Ascending aorta (tissue), 2 donors: ENCODE measurements around the gene PCDHGC5. TPM values are rescaled to one million over a fixed set of nuclear protein-coding genes. Genes with fewer than 3 reads are reported as not detected.

ENCODE experiments used
- DNase-seq, 2 donors: peaks; one replicate each; pipeline ENCODE4 v3.0.0-alpha.2; 2019; ENCODE audit warnings: low spot score in 2 of 2
- H3K27ac ChIP-seq, 2 donors: fragments of 200-600 bp; sonication (generic); one replicate each; pipeline ENCODE4 v1.5.1; 2016 to 2017; ENCODE audit warnings: mild to moderate bottlenecking in 1 of 2
- H3K27me3 ChIP-seq: fragments of 200-600 bp; sonication (generic); one replicate; pipeline ENCODE4 v1.5.1; 2017
- H3K36me3 ChIP-seq, 2 donors: fragments of 200-600 bp; sonication (generic); one replicate each; pipeline ENCODE4 v1.5.1; 2016
- H3K4me1 ChIP-seq, 2 donors: fragments of 200-600 bp; sonication (generic); one replicate each; pipeline ENCODE4 v1.5.1; 2016 to 2017; ENCODE audit warnings: mild to moderate bottlenecking in 1 of 2
- H3K4me3 ChIP-seq, 2 donors: fragments of 200-600 bp; sonication (generic); one replicate each; pipeline ENCODE4 v1.5.1; 2016 to 2017; ENCODE audit warnings: mild to moderate bottlenecking in 1 of 2
- H3K9me3 ChIP-seq, 2 donors: fragments of 200-600 bp; sonication (generic); one replicate each; pipeline ENCODE4 v1.5.1; 2016
- intact Hi-C: fragments of 100-400 bp; cut with DNase I; formaldehyde crosslinking; loops from one replicate; pipeline ENCODE4 v1.15.1; 2023
- total RNA-seq: library from RNA; depleted of rRNA; stranded (reverse); fragments of >200 nt; gene quantifications from one replicate; pipeline ENCODE4 v1.1.0, GENCODE V29; 2016
- TF ChIP-seq, protein P1 (sequence below), 3 experiments: fragments of 200-600 bp in 2 of 3; fragments of 450-650 bp in 1 of 3; sonication (generic) in 2 of 3; IDR thresholded peaks; one replicate each; pipeline ENCODE4 v1.5.1; 2016 to 2019; ENCODE audit warnings: antibody characterized with exemption in 3 of 3, mild to moderate bottlenecking in 1 of 3, moderate library complexity in 1 of 3

PCDHGC5 gene
- total RNA-seq, 1 donor from 2014 or later = 0.11 TPM

DNA sequence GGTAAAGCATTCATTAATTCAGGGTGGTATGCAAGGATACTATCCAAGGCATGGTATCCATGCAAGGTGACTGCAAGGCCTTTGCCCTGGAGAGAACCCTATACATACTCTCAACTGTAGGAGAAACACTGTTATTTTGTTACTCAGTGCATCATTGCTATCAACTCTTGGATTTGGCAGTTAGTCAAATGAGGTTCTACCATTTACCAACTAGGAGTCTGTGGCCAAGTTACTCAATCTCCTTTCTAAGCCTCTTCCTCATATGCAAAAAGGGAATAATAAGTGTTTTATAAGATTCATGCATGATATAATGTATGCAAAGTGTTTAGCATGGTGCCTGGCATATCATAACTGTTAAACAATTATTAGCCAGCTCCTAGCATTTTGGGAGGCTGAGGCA is 9.1 kb upstream of the PCDHGC5 start:
- Histone ChIP-seq H3K4me1 (peaks cover 25 to 57% of the 10 kb centered on the region in 2 donors), H3K4me3 (peak overlapping the region in 1 of 2 donors; percentile 83), H3K36me3 (no peaks in the 10 kb centered on the region), H3K27me3 (no peaks in the 10 kb centered on the region), H3K27ac (no peak overlapping the region), H3K9me3 (no peaks in the 10 kb centered on the region)
- no peak for DNase-seq
- intact Hi-C loops = loop anchor here (5.0 kb wide), 1 partner anchor 138 kb away; the partner anchor contains the start of gene DIAPH1
- TF ChIP-seq, protein P1, sequence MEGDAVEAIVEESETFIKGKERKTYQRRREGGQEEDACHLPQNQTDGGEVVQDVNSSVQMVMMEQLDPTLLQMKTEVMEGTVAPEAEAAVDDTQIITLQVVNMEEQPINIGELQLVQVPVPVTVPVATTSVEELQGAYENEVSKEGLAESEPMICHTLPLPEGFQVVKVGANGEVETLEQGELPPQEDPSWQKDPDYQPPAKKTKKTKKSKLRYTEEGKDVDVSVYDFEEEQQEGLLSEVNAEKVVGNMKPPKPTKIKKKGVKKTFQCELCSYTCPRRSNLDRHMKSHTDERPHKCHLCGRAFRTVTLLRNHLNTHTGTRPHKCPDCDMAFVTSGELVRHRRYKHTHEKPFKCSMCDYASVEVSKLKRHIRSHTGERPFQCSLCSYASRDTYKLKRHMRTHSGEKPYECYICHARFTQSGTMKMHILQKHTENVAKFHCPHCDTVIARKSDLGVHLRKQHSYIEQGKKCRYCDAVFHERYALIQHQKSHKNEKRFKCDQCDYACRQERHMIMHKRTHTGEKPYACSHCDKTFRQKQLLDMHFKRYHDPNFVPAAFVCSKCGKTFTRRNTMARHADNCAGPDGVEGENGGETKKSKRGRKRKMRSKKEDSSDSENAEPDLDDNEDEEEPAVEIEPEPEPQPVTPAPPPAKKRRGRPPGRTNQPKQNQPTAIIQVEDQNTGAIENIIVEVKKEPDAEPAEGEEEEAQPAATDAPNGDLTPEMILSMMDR (IDR thresholded peaks at IDR 0.05) = no peak

DNA sequence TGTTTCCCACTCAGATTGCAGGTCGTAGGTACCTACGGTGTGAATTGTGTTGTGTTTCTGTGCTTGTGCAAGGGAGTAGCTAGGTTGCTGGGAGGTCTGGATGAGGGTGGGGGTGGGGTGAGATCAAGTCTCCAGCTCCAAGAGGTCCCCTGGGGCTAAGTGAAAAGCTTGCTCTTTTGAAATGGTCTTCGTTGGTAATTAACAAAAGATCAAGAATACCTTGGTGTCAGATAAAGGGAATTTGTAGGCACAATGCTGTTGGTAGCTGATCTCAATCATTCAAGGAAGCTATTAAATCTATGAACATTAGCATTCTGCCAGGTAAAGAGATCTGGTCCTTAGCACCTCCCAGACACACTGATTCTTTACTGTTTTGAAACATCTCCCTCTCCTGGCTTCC is 5.0 kb upstream of the PCDHGC5 start:
- H3K9me3 ChIP-seq = no peaks in the 10 kb centered on the region
- peaks cover 4 to 9% of the 10 kb centered on the region in 2 donors for H3K36me3 ChIP-seq
- peaks cover 18 to 45% of the 10 kb centered on the region in 2 donors for H3K4me1 ChIP-seq
- no peaks in the 10 kb centered on the region for H3K27me3 ChIP-seq
- no peak for DNase-seq
- H3K4me3 ChIP-seq = peak overlapping the region; percentile 45 to 62
- H3K27ac ChIP-seq = no peak overlapping the region
- TF ChIP-seq, protein P1 (IDR thresholded peaks at IDR 0.05) = no peak
- intact Hi-C loops = no loop called here

DNA sequence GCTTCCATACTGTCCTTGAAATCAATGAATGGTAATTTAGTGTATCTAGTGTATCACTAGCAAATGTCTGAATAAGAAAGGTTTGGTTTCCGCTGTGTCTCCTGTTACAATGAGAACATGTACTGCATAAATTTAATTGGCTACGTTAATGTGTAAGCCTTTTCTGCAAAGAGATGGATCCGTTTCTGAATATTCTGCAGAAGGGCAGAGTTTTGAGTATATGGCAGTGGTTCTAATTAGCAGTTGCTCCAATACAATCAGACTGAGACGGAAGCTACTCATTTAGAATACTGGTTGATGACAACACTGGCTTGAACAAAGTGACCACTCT is 4.6 kb upstream of the PCDHGC5 start:
- peaks cover 4 to 9% of the 10 kb centered on the region in 2 donors for H3K36me3 ChIP-seq
- no peak overlapping the region for H3K27ac ChIP-seq
- H3K4me1 ChIP-seq = peaks cover 18 to 45% of the 10 kb centered on the region in 2 donors
- peak overlapping the region; percentile 45 to 62 for H3K4me3 ChIP-seq
- H3K9me3 ChIP-seq = no peaks in the 10 kb centered on the region
- no peak for DNase-seq
- intact Hi-C loops = no loop called here
- TF ChIP-seq, protein P1 (IDR thresholded peaks at IDR 0.05) = no peak
- H3K27me3 ChIP-seq = no peaks in the 10 kb centered on the region

DNA sequence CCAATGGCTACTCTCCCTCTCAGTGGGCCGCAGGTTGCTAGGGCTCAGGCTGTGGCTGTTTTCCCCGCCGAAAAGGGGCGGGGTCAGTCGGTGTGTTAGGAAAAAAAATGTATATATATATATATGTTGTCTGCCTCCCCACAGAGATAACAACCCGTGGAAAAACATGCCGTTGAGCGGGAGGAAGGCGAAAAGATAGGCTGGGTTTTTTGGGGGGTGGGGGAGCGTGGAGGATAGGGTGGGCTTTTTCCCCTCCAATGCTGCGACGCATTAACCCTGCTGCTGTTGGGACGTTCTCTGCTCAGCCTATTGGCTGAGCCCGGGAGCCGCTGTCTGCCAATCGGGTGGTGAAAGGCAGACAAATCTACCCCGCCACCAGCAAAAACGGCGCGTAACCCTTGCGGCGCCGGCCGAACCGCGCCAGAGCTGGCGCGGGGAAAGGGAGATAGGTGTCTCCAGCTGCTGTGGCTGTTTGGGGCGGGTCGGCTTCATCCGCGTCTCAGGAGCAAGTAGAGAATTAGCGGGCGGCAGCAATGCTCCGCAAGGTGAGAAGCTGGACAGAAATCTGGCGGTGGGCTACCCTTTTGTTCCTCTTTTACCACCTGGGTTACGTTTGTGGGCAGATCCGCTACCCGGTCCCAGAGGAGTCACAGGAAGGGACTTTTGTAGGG is 4.1 kb upstream of the PCDHGC5 start, which contains the start of gene PCDHGC4:
Gene PCDHGC4, plus strand, starts transcription at position 390 of the 671 bp plus-strand sequence. Its CDS starts 144 bp downstream, at position 534.
- H3K27ac ChIP-seq = peak within 1 kb of the TSS in 1 of 2 donors; percentile 31
- H3K27me3 ChIP-seq = no peaks in the 10 kb centered on the region
- H3K4me3 ChIP-seq = peak within 1 kb of the TSS; percentile 45 to 62
- intact Hi-C loops = no loop called here
- H3K9me3 ChIP-seq = no peaks in the 10 kb centered on the region
- peaks cover 4 to 9% of the 10 kb centered on the region in 2 donors for H3K36me3 ChIP-seq
- no peak for DNase-seq
- peaks cover 15 to 44% of the 10 kb centered on the region in 2 donors for H3K4me1 ChIP-seq
- TF ChIP-seq, protein P1 (IDR thresholded peaks at IDR 0.05) = no peak

DNA sequence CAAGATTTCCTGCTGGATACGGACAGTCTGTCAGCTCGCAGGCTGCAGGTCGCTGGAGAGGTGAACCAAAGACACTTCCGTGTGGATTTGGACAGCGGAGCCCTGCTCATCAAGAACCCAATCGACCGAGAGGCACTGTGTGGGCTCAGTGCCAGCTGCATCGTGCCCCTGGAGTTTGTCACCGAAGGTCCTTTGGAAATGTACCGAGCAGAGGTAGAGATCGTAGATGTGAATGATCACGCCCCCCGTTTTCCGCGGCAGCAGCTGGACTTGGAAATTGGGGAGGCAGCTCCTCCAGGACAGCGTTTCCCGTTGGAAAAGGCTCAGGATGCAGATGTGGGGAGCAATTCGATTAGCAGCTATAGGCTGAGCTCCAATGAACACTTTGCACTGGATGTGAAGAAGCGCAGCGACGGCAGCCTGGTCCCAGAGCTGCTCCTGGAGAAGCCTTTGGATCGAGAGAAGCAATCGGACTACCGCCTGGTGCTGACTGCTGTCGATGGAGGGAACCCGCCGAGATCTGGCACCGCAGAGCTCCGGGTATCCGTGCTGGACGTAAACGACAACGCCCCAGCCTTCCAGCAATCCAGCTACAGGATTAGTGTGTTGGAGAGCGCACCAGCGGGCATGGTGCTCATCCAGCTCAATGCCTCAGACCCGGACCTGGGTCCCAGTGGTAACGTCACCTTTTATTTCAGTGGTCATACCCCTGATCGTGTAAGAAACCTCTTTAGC is 3.4 kb upstream of the PCDHGC5 start:
- peaks cover 12 to 37% of the 10 kb centered on the region in 2 donors for H3K4me1 ChIP-seq

More for the DNA sequence above, 3.4 kb upstream of the PCDHGC5 start:
- DNase-seq = no peak
- Histone ChIP-seq H3K9me3 (no peaks in the 10 kb centered on the region), H3K27ac (no peak overlapping the region), H3K4me3 (peak overlapping the region; percentile 45 to 62), H3K27me3 (no peaks in the 10 kb centered on the region), H3K36me3 (peaks cover 9% of the 10 kb centered on the region in 2 donors)
- intact Hi-C loops = no loop called here
- TF ChIP-seq, protein P1 (IDR thresholded peaks at IDR 0.05) = no peak
